Small intestine (tissue), 16 donors: ENCODE measurements around the gene LTV1. TPM values are rescaled to one million over a fixed set of nuclear protein-coding genes. Genes with fewer than 3 reads are reported as not detected.
A peak's percentile ranks its signal among the peaks of the same experiment; 100 is the strongest.
"Not testable (repeated sequence)": the region's sequence is repeated elsewhere in the genome, so short reads cannot be mapped to it uniquely, and the experiment has no call there.

Experiments used
- DNase-seq, 2 donors: peaks; one replicate each; pipeline versions ENCODE4 v3.0.0 to v3.0.0-alpha.2; 2013
- FAIRE-seq: peaks from 2 replicates; lab custom pipeline; 2012; peaks lifted over from hg19 to GRCh38; lab: Jason Lieb, UNC
- H3K27ac ChIP-seq, 3 donors: one replicate each; pipeline ENCODE4 v1.5.1; 2013; ENCODE audit warnings: low read length in 2 of 3, mild to moderate bottlenecking in 2 of 3, control low read depth in 1 of 3, inconsistent platforms in 1 of 3, low read depth in 1 of 3, moderate library complexity in 1 of 3
- H3K27me3 ChIP-seq, 3 donors: one replicate each; pipeline ENCODE4 v1.6.1; 2013; ENCODE audit warnings: low read length in 3 of 3, inconsistent platforms in 1 of 3; ENCODE audit not compliant: control insufficient read depth in 3 of 3, insufficient read depth in 3 of 3
- H3K36me3 ChIP-seq, 3 donors: one replicate each; pipeline ENCODE4 v1.6.1; 2013; ENCODE audit warnings: low read length in 3 of 3, inconsistent platforms in 1 of 3, low read depth in 1 of 3, mild to moderate bottlenecking in 1 of 3, moderate library complexity in 1 of 3; ENCODE audit not compliant: control insufficient read depth in 3 of 3, insufficient read depth in 2 of 3
- H3K4me1 ChIP-seq, 3 donors: one replicate each; pipeline ENCODE4 v1.6.1; 2013; ENCODE audit warnings: low read length in 2 of 3, inconsistent platforms in 1 of 3, low read depth in 1 of 3, mild to moderate bottlenecking in 1 of 3, moderate library complexity in 1 of 3; ENCODE audit not compliant: control insufficient read depth in 3 of 3, insufficient read depth in 2 of 3
- H3K4me3 ChIP-seq, 3 donors: one replicate each; pipeline ENCODE4 v1.5.1; 2013; ENCODE audit warnings: low read length in 3 of 3, control low read depth in 1 of 3, inconsistent platforms in 1 of 3, low read depth in 1 of 3, mild to moderate bottlenecking in 1 of 3, moderate library complexity in 1 of 3
- H3K9me3 ChIP-seq, 2 donors: one replicate each; pipeline ENCODE4 v1.6.1; 2013; ENCODE audit warnings: low read depth in 1 of 2, low read length in 1 of 2; ENCODE audit not compliant: control insufficient read depth in 2 of 2, insufficient read depth in 1 of 2
- WGBS, 3 donors: extraction: QIAGEN DNeasy Blood & Tissue Kit; methylation state at CpG; one replicate each; pipeline ENCODE4 v1.1.7; 2013; 5-methylcytosine and 5-hydroxymethylcytosine counted together
- long read RNA-seq, 10 donors: transcript quantifications; one replicate each; lab custom pipeline, GENCODE V29; 2026
- polyA plus RNA-seq, 4 donors: library from polyadenylated mRNA; stranded (reverse) in 3 of 4; unstranded in 1 of 4; fragments of 200-250 nt in 3 of 4; fragments of 120-200 nt in 1 of 4; gene quantifications; one replicate each; pipeline versions ENCODE4 v1.2.1 to v1.2.3, GENCODE V29; 2013
- donor health status: healthy with polysubstance abuse.
- donor health status: control.
- donor health status: control.
- donor health status: Bipolar disorder and iron deficiency.
- donor health status: healthy.

LTV1 gene
- polyA plus RNA-seq = 10 to 100 TPM; 17.3 to 25.7 (median 21.2) TPM
- long read RNA-seq, donor 1, partial matches to known transcripts = 7 of 11 reads
- long read RNA-seq, donor 1, other reads (novel, unspliced or antisense) = 0 of 11 reads
- long read RNA-seq, donor 2, partial matches to known transcripts = 0 of 3 reads
- long read RNA-seq, donor 2, other reads (novel, unspliced or antisense) = 0 of 3 reads
- long read RNA-seq, donor 3, partial matches to known transcripts = 5 of 8 reads
- long read RNA-seq, donor 3, other reads (novel, unspliced or antisense) = 0 of 8 reads
- long read RNA-seq, donor 4 = 0 reads
- long read RNA-seq, donor 5 = 0 reads
- long read RNA-seq, donor 6 = 0 reads
- long read RNA-seq, donor 7, transcript LTV1-201 (11 exons, 1,847 nt) = major isoform, 6 of 6 reads
- long read RNA-seq, donor 7, partial matches to known transcripts = 0 of 6 reads
- long read RNA-seq, donor 7, other reads (novel, unspliced or antisense) = 0 of 6 reads
- long read RNA-seq, donor 8, partial matches to known transcripts = 0 of 1 reads
- long read RNA-seq, donor 8, other reads (novel, unspliced or antisense) = 0 of 1 reads
- long read RNA-seq, donor 9, partial matches to known transcripts = 0 of 1 reads
- long read RNA-seq, donor 9, other reads (novel, unspliced or antisense) = 0 of 1 reads
- long read RNA-seq, donor 10, partial matches to known transcripts = 0 of 2 reads
- long read RNA-seq, donor 10, other reads (novel, unspliced or antisense) = 0 of 2 reads

- FAIRE-seq (no peak), DNase-seq (peak; percentile 97 to 98)
- peak within 1 kb of the TSS; percentile 92 to 97 (median 94) for H3K27ac ChIP-seq
- H3K27me3 ChIP-seq = no peaks in the 10 kb centered on the region
- H3K4me1 ChIP-seq = peaks cover 4 to 13% (median 5%) of the 10 kb centered on the region in 3 donors
- H3K4me3 ChIP-seq = peak within 1 kb of the TSS; percentile 87 to 95 (median 92)
- H3K36me3 ChIP-seq = peaks cover 8 to 13% (median 11%) of the 10 kb centered on the region in 3 donors
- WGBS, 3 donors = 0 to 1% (median 0%) methylated on average over 64 of the region's 64 CpGs
- H3K9me3 ChIP-seq = peaks cover 0 to 7% of the 10 kb centered on the region in 2 donors
Observed at GRCh38 chr6:143842902-143843676, at the start of gene LTV1. LTV1 (plus strand) TSS chr6:143843338; CDS start chr6:143843478, 140 bp downstream.

GRCh38 chr6:143796551-143796950 is 46.6 kb upstream of the LTV1 start:
- 91 to 99% (median 96%) methylated on average over 2 of the region's 2 CpGs for WGBS, 3 donors
- H3K4me1 ChIP-seq, H3K27me3 ChIP-seq, DNase-seq, H3K4me3 ChIP-seq, H3K27ac ChIP-seq, H3K9me3 ChIP-seq, FAIRE-seq: not testable (repeated sequence)
- peaks cover 0 to 15% (median 2%) of the 10 kb centered on the region in 3 donors for H3K36me3 ChIP-seq

- WGBS, 3 donors = 98 to 99% (median 98%) methylated on average over 3 of the region's 3 CpGs
- peaks cover 0 to 19% (median 2%) of the 10 kb centered on the region in 3 donors for H3K36me3 ChIP-seq
Observed at GRCh38 chr6:143798487-143798886, 44.7 kb upstream of the LTV1 start.

GRCh38 chr6:143802833-143803565 is 40.1 kb upstream of the LTV1 start:
- H3K27me3 ChIP-seq = no peaks in the 10 kb centered on the region
- H3K27ac ChIP-seq = no peak overlapping the region
- H3K36me3 ChIP-seq = peaks cover 0 to 21% (median 0%) of the 10 kb centered on the region in 3 donors
- no peaks in the 10 kb centered on the region for H3K4me1 ChIP-seq
- H3K9me3 ChIP-seq = no peaks in the 10 kb centered on the region
- 92 to 96% (median 95%) methylated on average over 8 of the region's 8 CpGs for WGBS, 3 donors
- DNase-seq = no peak
- no peak for FAIRE-seq
- no peak overlapping the region for H3K4me3 ChIP-seq

More at GRCh38 chr6:143798487-143798886, 44.7 kb upstream of the LTV1 start:
- not testable (repeated sequence) for H3K9me3 ChIP-seq, FAIRE-seq, H3K4me1 ChIP-seq, DNase-seq, H3K4me3 ChIP-seq, H3K27me3 ChIP-seq, H3K27ac ChIP-seq

GRCh38 chr6:143803769-143804568 is 39.2 kb upstream of the LTV1 start:
- DNase-seq (no peak), FAIRE-seq (no peak)
- H3K27ac ChIP-seq = no peak overlapping the region
- no peaks in the 10 kb centered on the region for H3K9me3 ChIP-seq
- 86 to 89% (median 87%) methylated on average over 9 of the region's 9 CpGs for WGBS, 3 donors
- no peak overlapping the region for H3K4me3 ChIP-seq
- H3K4me1 ChIP-seq = no peaks in the 10 kb centered on the region
- peaks cover 0 to 27% (median 0%) of the 10 kb centered on the region in 3 donors for H3K36me3 ChIP-seq
- H3K27me3 ChIP-seq = no peaks in the 10 kb centered on the region

GRCh38 chr6:143804835-143805239 is 38.3 kb upstream of the LTV1 start:
- Histone ChIP-seq H3K4me3 (no peak overlapping the region), H3K36me3 (peaks cover 0 to 31% (median 0%) of the 10 kb centered on the region in 3 donors), H3K4me1 (no peaks in the 10 kb centered on the region), H3K27me3 (no peaks in the 10 kb centered on the region), H3K27ac (no peak overlapping the region), H3K9me3 (no peaks in the 10 kb centered on the region)
- WGBS, 3 donors = 74 to 85% (median 76%) methylated on average over 4 of the region's 4 CpGs
- DNase-seq (no peak), FAIRE-seq (no peak)

- H3K4me1 ChIP-seq = no peaks in the 10 kb centered on the region
Observed at GRCh38 chr6:143806282-143807102, 36.6 kb upstream of the LTV1 start.

More at GRCh38 chr6:143806282-143807102, 36.6 kb upstream of the LTV1 start:
- DNase-seq (no peak), FAIRE-seq (no peak)
- Histone ChIP-seq H3K4me3 (no peak overlapping the region), H3K27me3 (no peaks in the 10 kb centered on the region), H3K9me3 (no peaks in the 10 kb centered on the region), H3K27ac (no peak overlapping the region), H3K36me3 (peaks cover 0 to 34% (median 0%) of the 10 kb centered on the region in 3 donors)
- WGBS, 3 donors = 83 to 93% (median 90%) methylated on average over 8 of the region's 8 CpGs
